Tibial artery (tissue), 4 donors: Measurements from ENCODE around the gene PTPRG.

Experiments
- DNase-seq, 2 donors: peaks; one replicate each; pipeline ENCODE4 v3.0.0-alpha.2; 2019
- H3K27ac ChIP-seq, 2 donors: fragments of 200-600 bp; sonication (generic) in 1 of 2; 1 replicate in 1 of 2; 2 replicates in 1 of 2; pipeline ENCODE4 v1.5.1; 2018 to 2019; ENCODE audit warnings: mild to moderate bottlenecking in 1 of 2
- H3K27me3 ChIP-seq, 2 donors: fragments of 200-600 bp; sonication (generic) in 1 of 2; one replicate each; pipeline versions ENCODE4 v1.5.1 to v1.6.0; 2016 to 2019
- H3K36me3 ChIP-seq, 3 donors: fragments of 200-600 bp; sonication (generic) in 2 of 3; one replicate each; pipeline ENCODE4 v1.5.1; 2016 to 2019; ENCODE audit warnings: mild to moderate bottlenecking in 2 of 3
- H3K4me1 ChIP-seq, 4 donors: fragments of 200-600 bp; sonication (generic) in 2 of 4; 1 replicate in 3 of 4; 2 replicates in 1 of 4; pipeline ENCODE4 v1.5.1; 2016 to 2019
- H3K4me3 ChIP-seq, 2 donors: fragments of 200-600 bp; sonication (generic) in 1 of 2; 1 replicate in 1 of 2; 2 replicates in 1 of 2; pipeline ENCODE4 v1.5.1; 2018 to 2019; ENCODE audit warnings: mild to moderate bottlenecking in 2 of 2
- H3K9me3 ChIP-seq, 3 donors: fragments of 200-600 bp; sonication (generic) in 1 of 3; one replicate each; pipeline ENCODE4 v1.5.1; 2016 to 2019
- CTCF ChIP-seq, 2 experiments: fragments of 200-600 bp in 1 of 2; fragments of 450-650 bp in 1 of 2; IDR thresholded peaks; one replicate each; pipeline ENCODE4 v1.5.1; 2017 to 2019; ENCODE audit warnings: antibody characterized with exemption in 2 of 2, mild to moderate bottlenecking in 1 of 2, moderate library complexity in 1 of 2
- intact Hi-C: fragments of 100-400 bp; cut with DNase I; formaldehyde crosslinking; loops from one replicate; pipeline ENCODE4 v1.15.0; 2023; ENCODE audit warnings: low total_unique reads

Gene PTPRG

GRCh38 chr3:61944726-61945125 lies 383.4 kb downstream of the PTPRG start:
- TF ChIP-seq CTCF (IDR thresholded peaks at IDR 0.05) = no peak
- Histone ChIP-seq H3K9me3 (no peaks in the 10 kb centered on the region), H3K27me3 (no peaks in the 10 kb centered on the region), H3K27ac (no peak overlapping the region), H3K4me3 (no peak overlapping the region), H3K36me3 (no peaks in the 10 kb centered on the region), H3K4me1 (peaks cover 0 to 45% (median 16%) of the 10 kb centered on the region in 4 donors)
- intact Hi-C loops = no loop called here
- no peak for DNase-seq

- no peak for DNase-seq
- H3K4me3 ChIP-seq = no peak overlapping the region
- peaks cover 0 to 46% (median 16%) of the 10 kb centered on the region in 4 donors for H3K4me1 ChIP-seq
- H3K27ac ChIP-seq = no peak overlapping the region
- no peaks in the 10 kb centered on the region for H3K36me3 ChIP-seq
- no peak for TF ChIP-seq CTCF (IDR thresholded peaks at IDR 0.05)
- H3K27me3 ChIP-seq = no peaks in the 10 kb centered on the region
- H3K9me3 ChIP-seq = no peaks in the 10 kb centered on the region
- intact Hi-C loops = no loop called here
These were observed 384.3 kb downstream of the PTPRG start for GRCh38 chr3:61945657-61946056.

GRCh38 chr3:61946570-61947324 lies 385.4 kb downstream of the PTPRG start:
- Histone ChIP-seq H3K27ac (no peak overlapping the region), H3K9me3 (no peaks in the 10 kb centered on the region), H3K4me1 (peaks cover 0 to 42% (median 16%) of the 10 kb centered on the region in 4 donors), H3K27me3 (no peaks in the 10 kb centered on the region), H3K4me3 (no peak overlapping the region), H3K36me3 (no peaks in the 10 kb centered on the region)
- no peak for DNase-seq
- intact Hi-C loops = no loop called here
- TF ChIP-seq CTCF (IDR thresholded peaks at IDR 0.05) = no peak

GRCh38 chr3:61947456-61947855 lies 386.1 kb downstream of the PTPRG start:
- intact Hi-C loops = no loop called here
- Histone ChIP-seq H3K27me3 (no peaks in the 10 kb centered on the region), H3K4me3 (no peak overlapping the region), H3K9me3 (no peaks in the 10 kb centered on the region), H3K36me3 (no peaks in the 10 kb centered on the region), H3K27ac (peak overlapping the region; percentile 41 to 51), H3K4me1 (peaks cover 0 to 46% (median 16%) of the 10 kb centered on the region in 4 donors)
- TF ChIP-seq CTCF (IDR thresholded peaks at IDR 0.05) = no peak
- DNase-seq = peak; percentile 32 to 71

GRCh38 chr3:61948699-61949305 lies 387.4 kb downstream of the PTPRG start:
- H3K27ac ChIP-seq = peak overlapping the region; percentile 14 to 41

More at GRCh38 chr3:61948699-61949305, 387.4 kb downstream of the PTPRG start:
- Histone ChIP-seq H3K27me3 (no peaks in the 10 kb centered on the region), H3K4me3 (no peak overlapping the region), H3K9me3 (no peaks in the 10 kb centered on the region), H3K36me3 (no peaks in the 10 kb centered on the region), H3K4me1 (peaks cover 0 to 55% (median 17%) of the 10 kb centered on the region in 4 donors)
- intact Hi-C loops = no loop called here
- DNase-seq = peak in 1 of 2 donors; percentile 59
- TF ChIP-seq CTCF (IDR thresholded peaks at IDR 0.05) = no peak
